ENCODE data around the gene CDKN1B. TPM values are rescaled to one million over a fixed set of nuclear protein-coding genes. Genes with fewer than 3 reads are reported as not detected.

Gene CDKN1B
- 42.2 and 52.3 TPM in 2 replicates for total RNA-seq

GRCh38 chr12:12716793-12717585 lies at the start of gene CDKN1B:
CDKN1B (plus strand) TSS chr12:12717368; CDS start chr12:12717840, 472 bp downstream.

Other genes starting within 250 kb of the CDKN1B start
- gene DUSP16, start 154.5 kb upstream of the CDKN1B start, total RNA-seq, result 6.8 and 17.3 TPM in 2 replicates
- gene CREBL2, start 105.5 kb upstream of the CDKN1B start, total RNA-seq, result 24.4 and 37.3 TPM in 2 replicates
- 0.25 and 0.49 TPM in 2 replicates for gene GPR19, start 21.2 kb upstream of the CDKN1B start, total RNA-seq
- gene APOLD1, start 68.3 kb downstream of the CDKN1B start, total RNA-seq, result 15.5 and 22.0 TPM in 2 replicates
- gene DDX47, start 96.0 kb downstream of the CDKN1B start, total RNA-seq, result 39.8 and 69.2 TPM in 2 replicates
- gene GPRC5A, start 174.2 kb downstream of the CDKN1B start, total RNA-seq, result 2.9 and 4.9 TPM in 2 replicates
- gene GPRC5D, start 234.8 kb downstream of the CDKN1B start, total RNA-seq, result not detected in 2 replicates

Data from bladder microvascular endothelial cell (primary cell).